SK-N-SH (cell line): ENCODE results near the gene ZNF814. TPM values are rescaled to one million over a fixed set of nuclear protein-coding genes. Genes with fewer than 3 reads are reported as not detected.

ENCODE experiments used
- CTCF ChIA-PET: fragments of 300-600, 350-600 bp; formaldehyde crosslinking; extraction: SDS; loops from one replicate; lab custom pipeline; 2021; lab: Yijun Ruan, JAX
- POLR2A ChIA-PET: fragments of 350-600 bp; sonication (Branson Sonifier 250); formaldehyde crosslinking; extraction: SDS; loops from one replicate; lab custom pipeline; 2020; ENCODE audit warnings: antibody characterized with exemption, inconsistent platforms; lab: Yijun Ruan, JAX
- DNase-seq: peaks from one replicate; pipeline ENCODE4 v3.0.0; 2012
- H2AFZ ChIP-seq: fragments of 200-600 bp; sonication (generic); 2 replicates; pipeline ENCODE4 v1.8.1; 2016; ENCODE audit warnings: antibody characterized with exemption, mild to moderate bottlenecking, low read depth
- H3F3A ChIP-seq: fragments of 200-600 bp; sonication (generic); replicated peaks from 2 replicates; pipeline ENCODE3; 2016; ENCODE audit warnings: antibody characterized with exemption, mild to moderate bottlenecking; ENCODE audit not compliant: insufficient read depth
- H3K27ac ChIP-seq, 2 experiments: fragments of 200-500 bp in 1 of 2; fragments of 200-600 bp in 1 of 2; sonication (Bioruptor generic) in 1 of 2; sonication (generic), shearing (Covaris generic) in 1 of 2; 2 replicates each; pipeline versions ENCODE4 v1.5.1 to v1.6.1; 2014 to 2016; ENCODE audit warnings: low read depth in 2 of 2, inconsistent platforms in 1 of 2, low read length in 1 of 2, mild to moderate bottlenecking in 1 of 2, mixed read lengths in 1 of 2
- H3K27me3 ChIP-seq: fragments of 200-600 bp; sonication (generic), shearing (Covaris generic); 2 replicates; pipeline ENCODE4 v1.6.1; 2016; ENCODE audit warnings: mixed run types; ENCODE audit not compliant: insufficient read depth
- H3K36me3 ChIP-seq, 2 experiments: fragments of 200-500 bp in 1 of 2; fragments of 200-600 bp in 1 of 2; sonication (Bioruptor generic) in 1 of 2; sonication (generic) in 1 of 2; replicated peaks in 1 of 2; 2 replicates each; pipeline versions ENCODE3 to v1.5.1; 2014 to 2016; ENCODE audit warnings: low read length in 1 of 2, mild to moderate bottlenecking in 1 of 2; ENCODE audit not compliant: insufficient read depth in 2 of 2, control insufficient read depth in 1 of 2
- H3K4me1 ChIP-seq, 2 experiments: fragments of 200-500 bp in 1 of 2; fragments of 200-600 bp in 1 of 2; sonication (Bioruptor generic) in 1 of 2; sonication (generic), shearing (Covaris generic) in 1 of 2; 2 replicates each; pipeline versions ENCODE4 v1.5.1 to v1.6.1; 2014 to 2016; ENCODE audit warnings: low read depth in 1 of 2, low read length in 1 of 2, mixed run types in 1 of 2; ENCODE audit not compliant: insufficient read depth in 2 of 2, control insufficient read depth in 1 of 2
- H3K4me2 ChIP-seq: fragments of 200-600 bp; sonication (generic), shearing (Covaris generic); 2 replicates; pipeline ENCODE4 v1.6.1; 2017; ENCODE audit warnings: mixed run types
- H3K4me3 ChIP-seq, 2 experiments: fragments of 200-500 bp in 1 of 2; fragments of 200-600 bp in 1 of 2; sonication (Bioruptor generic) in 1 of 2; sonication (generic), shearing (Covaris generic) in 1 of 2; 2 replicates each; pipeline versions ENCODE4 v1.5.1 to v1.8.1; 2014 to 2016; ENCODE audit warnings: low read depth in 2 of 2, inconsistent platforms in 1 of 2, low read length in 1 of 2, mild to moderate bottlenecking in 1 of 2, mixed read lengths in 1 of 2, moderate library complexity in 1 of 2
- H3K79me2 ChIP-seq: fragments of 200-600 bp; sonication (generic); 2 replicates; pipeline ENCODE4 v1.8.1; 2017; ENCODE audit warnings: mild to moderate bottlenecking; ENCODE audit not compliant: insufficient read depth
- H3K9ac ChIP-seq: fragments of 200-600 bp; sonication (generic); 2 replicates; pipeline ENCODE4 v1.6.1; 2017; ENCODE audit warnings: mixed run types
- H3K9me2 ChIP-seq: fragments of 200-600 bp; sonication (generic); 2 replicates; pipeline ENCODE4 v1.6.1; 2017; ENCODE audit warnings: mixed run types
- H3K9me3 ChIP-seq: fragments of 200-600 bp; sonication (generic); 2 replicates; pipeline ENCODE4 v1.6.1; 2017; ENCODE audit warnings: mixed run types, mild to moderate bottlenecking, moderate library complexity
- H4K20me1 ChIP-seq: fragments of 200-600 bp; sonication (generic); 2 replicates; pipeline ENCODE4 v1.6.1; 2017; ENCODE audit warnings: mild to moderate bottlenecking, mixed run types; ENCODE audit not compliant: insufficient read depth
- CTCF ChIP-seq: fragments of 200-600 bp; sonication (generic); IDR thresholded peaks from 2 replicates; pipeline ENCODE4 v1.6.1; 2017; ENCODE audit warnings: antibody characterized with exemption, mild to moderate bottlenecking, moderate library complexity
- ELF1 ChIP-seq: IDR thresholded peaks from 2 replicates; pipeline ENCODE4 v1.4.0; 2012
- GABPA ChIP-seq: IDR thresholded peaks from 2 replicates; pipeline ENCODE4 v1.4.0; 2012; ENCODE audit warnings: low read depth, mild to moderate bottlenecking
- IRF3 ChIP-seq: fragments of 150-350 bp; IDR thresholded peaks from 2 replicates; pipeline ENCODE4 v1.6.1; 2016; ENCODE audit warnings: mild to moderate bottlenecking, low read depth, low read length
- MAX ChIP-seq: IDR thresholded peaks from 2 replicates; pipeline ENCODE4 v1.4.0; 2012; ENCODE audit warnings: low read depth
- NRF1 ChIP-seq: IDR thresholded peaks from 2 replicates; pipeline ENCODE4 v1.6.1; 2012; ENCODE audit warnings: low read depth, mild to moderate bottlenecking, low read length
- PBX3 ChIP-seq: IDR thresholded peaks from 2 replicates; pipeline ENCODE4; 2012
- RAD21 ChIP-seq: IDR thresholded peaks from 2 replicates; pipeline ENCODE4 v1.6.1; 2012; ENCODE audit warnings: mild to moderate bottlenecking, low read length
- RCOR1 ChIP-seq: fragments of 150-350 bp; IDR thresholded peaks from 2 replicates; pipeline ENCODE4 v1.6.1; 2017; ENCODE audit warnings: antibody characterized with exemption, low read length
- REST ChIP-seq: IDR thresholded peaks from 2 replicates; pipeline ENCODE4 v1.6.1; 2012; ENCODE audit warnings: mild to moderate bottlenecking, low read depth, low read length, moderate library complexity
- TEAD4 ChIP-seq: IDR thresholded peaks from 2 replicates; pipeline ENCODE4 v1.4.0; 2012; ENCODE audit warnings: mild to moderate bottlenecking, borderline replicate concordance; ENCODE audit not compliant: insufficient read depth
- USF1 ChIP-seq: IDR thresholded peaks from 2 replicates; pipeline ENCODE4 v1.4.0; 2012; ENCODE audit warnings: low read depth, borderline replicate concordance
- USF2 ChIP-seq: fragments of 150-350 bp; IDR thresholded peaks from 2 replicates; pipeline ENCODE4 v1.6.1; 2017; ENCODE audit warnings: antibody characterized with exemption, low read length, low read depth, borderline replicate concordance
- WGBS: methylation state at CpG from one replicate; pipeline ENCODE4 v1.1.6; 2017; ENCODE audit warnings: low lambda C conversion rate; 5-methylcytosine and 5-hydroxymethylcytosine counted together
- polyA plus RNA-seq, 3 experiments: library from polyadenylated mRNA; depleted of rRNA; stranded (reverse); fragments of >200 nt; gene quantifications; 2 replicates each; pipeline ENCODE4 v1.2.3, GENCODE V29; 2012

ZNF814 gene
- polyA plus RNA-seq, 1 of the 3 experiments (the other 2 are of a cell fraction), result 4.3 TPM

GRCh38 chr19:57830071-57830602 is 58.7 kb downstream of the ZNF814 start, which contains the start of gene ZNF587B:
TSS of gene ZNF587B (plus strand) at chr19:57830299. CDS start at chr19:57830529, 230 bp downstream.
- Histone ChIP-seq H3F3A (no peaks in the 10 kb centered on the region), H3K27me3 (no peaks in the 10 kb centered on the region), H3K4me1 (no peaks in the 10 kb centered on the region), H3K9me2 (no peaks in the 10 kb centered on the region), H3K9me3 (no peaks in the 10 kb centered on the region), H4K20me1 (peaks cover 6% of the 10 kb centered on the region; the same call in 1 of the 2 replicates), H3K36me3 (peaks cover 5 to 9% of the 10 kb centered on the region in 2 experiments), H3K4me2 (no peak within 1 kb of the TSS), H3K9ac (no peak within 1 kb of the TSS), H2AFZ (no peak within 1 kb of the TSS), H3K4me3 (no peak within 1 kb of the TSS), H3K27ac (no peak within 1 kb of the TSS), H3K79me2 (peaks cover 75% of the 10 kb centered on the region)
- peak; percentile 50 for DNase-seq
- CTCF ChIA-PET, result interaction anchor here (0.8 to 1.3 kb wide), 3 partner anchors 11 to 21 kb away, joined by 3 to 5 read pairs (median 4); no protein-coding TSS in a partner anchor
- 91% methylated on average over 15 of the region's 22 CpGs for WGBS
- TF ChIP-seq TEAD4 (no peak), CTCF (peak; percentile 42), RAD21 (peak; percentile 27), PBX3 (no peak), USF1 (0 out of 2 replicates have a peak, but pooled peaks have one; percentile 37)
- POLR2A ChIA-PET, result no interaction called here

GRCh38 chr19:57829316-57829715 is 59.5 kb downstream of the ZNF814 start:
- DNase-seq, result no peak
- no peaks in the 10 kb centered on the region for H3K9me3 ChIP-seq
- no peak overlapping the region for H3K9ac ChIP-seq
- ChIA-PET POLR2A (no interaction called here), CTCF (interaction anchor here (1.0 to 1.3 kb wide), 2 partner anchors 10 to 21 kb away, joined by 4 to 5 read pairs; no protein-coding TSS in a partner anchor)
- no peaks in the 10 kb centered on the region for H3K9me2 ChIP-seq
- H3K27me3 ChIP-seq, result no peaks in the 10 kb centered on the region
- peaks cover 5 to 11% of the 10 kb centered on the region in 2 experiments for H3K36me3 ChIP-seq
- no peak overlapping the region for H2AFZ ChIP-seq
- WGBS, result 92% methylated on average over 5 of the region's 5 CpGs
- H3K79me2 ChIP-seq, result peaks cover 83% of the 10 kb centered on the region
- H4K20me1 ChIP-seq, result peaks cover 6% of the 10 kb centered on the region; the same call in 1 of the 2 replicates
- H3K4me3 ChIP-seq, result no peak overlapping the region
- H3F3A ChIP-seq, result no peaks in the 10 kb centered on the region
- no peak overlapping the region for H3K27ac ChIP-seq
- H3K4me1 ChIP-seq, result no peaks in the 10 kb centered on the region
- H3K4me2 ChIP-seq, result no peak overlapping the region
- TF ChIP-seq RCOR1 (no peak), ELF1 (no peak), NRF1 (no peak), MAX (no peak), REST (no peak), USF2 (no peak), GABPA (no peak), IRF3 (no peak), RAD21 (no peak), CTCF (no peak)
